GM12875 (cell line): ENCODE data around the gene PAK5.

Experiments used
- H3K4me3 ChIP-seq: one replicate; pipeline ENCODE4 v1.5.1; 2011; ENCODE audit warnings: low read depth, low read length, control low read depth
- TF ChIP-seq, protein P1 (sequence below): IDR thresholded peaks from 2 replicates; pipeline ENCODE4 v1.5.1; 2011; ENCODE audit warnings: low read depth, mild to moderate bottlenecking, control low read depth, inconsistent platforms, low read length, moderate library complexity, borderline replicate concordance; ENCODE audit not compliant: insufficient read depth

PAK5 gene

DNA sequence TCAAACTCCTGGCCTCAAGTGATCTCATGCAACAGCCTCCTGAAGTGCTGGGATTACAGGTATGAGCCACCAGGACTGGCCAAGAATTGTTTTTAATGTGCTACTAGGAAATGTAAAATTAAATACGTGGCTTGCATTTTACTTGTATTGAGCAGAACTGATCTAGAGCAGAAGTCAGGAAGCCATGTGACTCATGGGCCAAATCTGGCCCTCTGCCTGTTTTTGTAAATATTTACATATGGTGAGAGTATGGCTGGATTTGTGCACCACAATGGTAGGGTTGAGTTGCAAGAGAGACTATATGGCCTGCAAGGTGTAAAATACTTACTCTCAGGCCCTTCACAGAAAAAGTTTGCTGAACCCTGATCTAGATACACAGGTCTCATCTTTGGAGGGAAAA is 248.7 kb downstream of the PAK5 start:
- TF ChIP-seq, protein P1, sequence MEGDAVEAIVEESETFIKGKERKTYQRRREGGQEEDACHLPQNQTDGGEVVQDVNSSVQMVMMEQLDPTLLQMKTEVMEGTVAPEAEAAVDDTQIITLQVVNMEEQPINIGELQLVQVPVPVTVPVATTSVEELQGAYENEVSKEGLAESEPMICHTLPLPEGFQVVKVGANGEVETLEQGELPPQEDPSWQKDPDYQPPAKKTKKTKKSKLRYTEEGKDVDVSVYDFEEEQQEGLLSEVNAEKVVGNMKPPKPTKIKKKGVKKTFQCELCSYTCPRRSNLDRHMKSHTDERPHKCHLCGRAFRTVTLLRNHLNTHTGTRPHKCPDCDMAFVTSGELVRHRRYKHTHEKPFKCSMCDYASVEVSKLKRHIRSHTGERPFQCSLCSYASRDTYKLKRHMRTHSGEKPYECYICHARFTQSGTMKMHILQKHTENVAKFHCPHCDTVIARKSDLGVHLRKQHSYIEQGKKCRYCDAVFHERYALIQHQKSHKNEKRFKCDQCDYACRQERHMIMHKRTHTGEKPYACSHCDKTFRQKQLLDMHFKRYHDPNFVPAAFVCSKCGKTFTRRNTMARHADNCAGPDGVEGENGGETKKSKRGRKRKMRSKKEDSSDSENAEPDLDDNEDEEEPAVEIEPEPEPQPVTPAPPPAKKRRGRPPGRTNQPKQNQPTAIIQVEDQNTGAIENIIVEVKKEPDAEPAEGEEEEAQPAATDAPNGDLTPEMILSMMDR: no peak
- H3K4me3 ChIP-seq: no peak overlapping the region

DNA sequence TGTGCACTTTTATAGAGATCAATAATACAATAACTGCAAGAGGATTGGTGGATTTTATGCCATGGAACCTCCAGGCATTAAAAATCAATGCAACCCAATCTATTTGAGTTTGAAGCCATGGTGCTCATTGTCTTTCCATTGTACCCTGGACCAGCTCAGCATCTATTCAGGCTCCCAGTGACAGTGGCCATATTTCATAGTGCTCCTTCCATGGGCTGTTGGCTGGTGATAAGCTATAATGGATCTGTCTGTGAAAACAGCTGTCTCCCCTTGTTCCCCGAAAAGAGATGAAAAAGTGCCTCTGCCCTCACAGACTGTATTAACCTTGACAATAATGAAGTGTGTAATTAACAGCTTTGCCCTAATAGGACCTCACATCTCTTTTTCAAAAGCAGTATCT is 250.2 kb downstream of the PAK5 start:
- TF ChIP-seq, protein P1: no peak
- H3K4me3 ChIP-seq: no peak overlapping the region

DNA sequence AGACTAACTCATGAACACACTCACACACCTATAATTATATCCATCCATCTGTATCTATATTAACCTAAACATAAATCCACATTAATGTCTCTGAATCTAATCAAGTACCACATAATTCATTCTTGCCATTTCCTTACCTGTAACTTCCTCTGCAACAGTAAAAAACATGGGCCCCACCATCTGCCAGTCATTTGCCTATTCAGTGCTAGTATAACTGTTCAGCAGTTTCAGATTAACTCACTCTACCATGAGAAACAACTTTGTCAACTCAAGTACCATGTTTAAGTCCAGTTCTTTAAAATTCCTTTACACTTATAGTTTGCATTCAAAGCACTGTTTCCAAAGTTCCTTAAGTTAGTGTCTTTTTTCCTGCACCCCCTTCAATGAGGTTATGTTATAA is 255.7 kb downstream of the PAK5 start:
- H3K4me3 ChIP-seq: no peak overlapping the region
- TF ChIP-seq, protein P1: no peak

DNA sequence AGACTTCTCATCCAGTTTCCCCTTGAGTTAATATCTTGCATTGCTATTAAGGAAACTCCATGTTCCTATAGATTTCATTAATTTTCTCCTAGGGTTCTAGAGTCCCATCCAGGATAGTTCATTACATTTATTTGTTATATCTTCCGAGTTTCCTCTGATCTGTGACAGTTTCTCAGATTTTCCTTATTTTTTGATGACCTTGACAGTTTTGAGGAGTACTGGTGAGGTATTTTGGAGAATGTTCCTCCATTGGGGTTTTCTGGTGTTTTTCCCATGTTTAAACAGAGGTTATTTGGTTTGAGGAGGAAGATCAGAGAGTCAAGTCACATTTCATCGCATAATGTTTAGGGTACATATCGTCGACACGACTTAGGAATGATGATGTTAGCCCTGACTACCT is 256.7 kb downstream of the PAK5 start:
- TF ChIP-seq, protein P1: no peak
- no peak overlapping the region for H3K4me3 ChIP-seq

DNA sequence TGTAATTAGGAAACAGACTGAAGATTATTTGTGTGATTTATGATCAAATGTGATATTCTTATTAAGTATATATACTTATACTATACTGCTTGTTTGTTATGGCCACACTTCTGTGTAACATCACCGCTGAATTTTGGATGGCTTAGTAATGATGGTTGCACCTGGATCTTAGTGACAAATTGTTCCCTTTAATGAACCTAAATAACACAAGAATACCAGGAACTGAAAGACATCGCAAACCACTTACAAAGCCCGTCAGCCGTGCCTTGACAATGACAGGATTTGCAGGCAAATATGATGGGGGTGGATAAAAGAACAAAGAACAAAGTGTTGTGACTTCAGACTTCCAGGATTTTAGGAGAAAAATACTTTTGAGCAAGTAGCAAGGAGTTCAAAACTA is 257.4 kb downstream of the PAK5 start:
- no peak overlapping the region for H3K4me3 ChIP-seq
- TF ChIP-seq, protein P1: no peak

DNA sequence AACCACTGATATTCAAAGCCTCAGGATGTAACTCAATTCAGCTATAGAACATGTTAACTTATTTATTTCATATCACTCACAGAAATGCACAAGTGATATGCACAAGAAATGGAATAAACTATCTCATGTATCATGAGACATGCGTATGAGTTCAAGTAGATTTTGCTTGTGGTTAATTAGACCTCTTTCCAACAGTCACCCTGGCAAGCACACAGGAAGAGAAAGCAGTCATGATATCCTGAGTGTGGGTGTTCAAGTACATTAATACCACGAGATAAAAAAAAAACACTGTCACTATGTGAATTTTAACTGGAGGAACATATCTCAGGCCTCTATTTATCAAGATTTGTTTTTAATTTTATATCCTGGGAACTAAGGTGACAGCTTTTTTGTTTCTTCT is 260.3 kb downstream of the PAK5 start:
- TF ChIP-seq, protein P1: no peak
- no peak overlapping the region for H3K4me3 ChIP-seq

DNA sequence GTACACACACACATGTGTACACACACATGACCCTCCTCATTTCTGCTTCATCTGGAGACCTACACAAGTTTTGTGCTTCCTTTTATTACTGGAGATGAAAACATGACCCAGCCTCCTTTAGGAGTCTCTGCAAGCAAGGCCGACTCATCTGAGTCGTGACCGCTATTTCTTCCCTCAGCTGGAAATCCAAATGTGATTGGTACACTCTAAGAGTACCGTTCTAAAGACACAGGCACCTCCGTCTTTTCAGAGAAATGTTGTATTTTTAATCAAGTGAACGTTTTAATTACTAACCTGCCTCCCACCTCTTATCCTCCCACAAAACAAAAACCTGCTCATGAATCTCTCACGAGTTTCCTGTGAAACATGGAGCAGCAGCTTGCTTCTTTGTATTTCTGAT is 261.5 kb downstream of the PAK5 start:
- TF ChIP-seq, protein P1: no peak
- no peak overlapping the region for H3K4me3 ChIP-seq
